HG03196 (cell line): ENCODE measurements around the gene HRK.

ENCODE experiments used
- ATAC-seq: cut with Tn5 transposase; IDR thresholded peaks from one replicate; pipeline ENCODE4 v1.9.1; 2021; ENCODE audit not compliant: unreplicated experiment

HRK gene

GRCh38 chr12:116881325-116881876, at the start of gene HRK:
Gene HRK (minus strand): TSS chr12:116881441. CDS start chr12:116881307, 134 bp downstream.
- ATAC-seq: no peak

GRCh38 chr12:116929885-116930284, 48.6 kb upstream of the HRK start:
- no peak for ATAC-seq

GRCh38 chr12:116928504-116928903, 47.3 kb upstream of the HRK start:
- no peak for ATAC-seq

GRCh38 chr12:116927244-116927940, 46.2 kb upstream of the HRK start:
- ATAC-seq: no peak

DNA sequence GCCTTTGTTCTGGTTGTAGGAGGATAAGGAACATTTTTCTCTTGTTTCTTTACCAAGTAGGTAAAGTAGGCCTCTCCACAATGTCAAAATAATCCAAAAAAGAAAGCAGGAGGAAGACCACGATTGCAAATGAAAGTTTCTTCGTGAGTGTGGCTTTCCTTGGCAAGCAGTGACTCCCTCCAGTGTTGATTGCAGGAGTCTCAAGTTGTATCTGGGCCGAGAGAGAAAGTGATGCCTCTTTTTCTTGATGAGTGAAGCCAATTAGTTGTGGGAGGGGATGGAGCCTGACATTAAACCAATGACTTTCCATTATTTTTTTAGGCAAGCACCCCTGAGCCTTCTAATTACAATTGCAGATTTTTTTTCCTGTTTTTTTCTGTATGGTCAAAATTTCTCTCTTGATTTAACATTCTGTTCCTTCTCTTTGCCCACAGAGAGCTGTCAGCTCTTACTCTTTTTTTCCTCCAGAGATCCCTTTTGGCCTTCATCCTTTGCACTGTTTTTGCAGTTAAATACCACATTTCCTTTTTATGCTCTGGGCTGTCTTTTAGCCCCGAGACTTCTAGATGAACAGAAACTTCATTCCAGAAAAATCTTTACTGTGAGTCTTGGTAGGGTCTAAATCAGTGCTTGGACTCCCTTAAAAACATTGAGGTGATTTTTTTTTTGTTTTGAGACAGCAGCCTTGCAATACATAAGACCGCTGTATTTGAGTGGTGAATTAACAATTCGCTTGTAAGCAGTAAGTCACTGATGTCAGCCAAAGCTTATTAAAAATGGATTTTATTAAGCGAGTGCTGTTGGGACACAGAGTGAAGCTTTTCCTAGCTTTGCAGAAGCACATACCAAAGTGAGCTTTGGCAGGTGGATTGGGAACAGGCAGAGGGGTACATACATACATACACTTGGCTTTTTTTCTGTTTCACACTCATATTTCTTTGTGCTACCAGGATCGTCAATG, 45.3 kb upstream of the HRK start:
- ATAC-seq: no peak

DNA sequence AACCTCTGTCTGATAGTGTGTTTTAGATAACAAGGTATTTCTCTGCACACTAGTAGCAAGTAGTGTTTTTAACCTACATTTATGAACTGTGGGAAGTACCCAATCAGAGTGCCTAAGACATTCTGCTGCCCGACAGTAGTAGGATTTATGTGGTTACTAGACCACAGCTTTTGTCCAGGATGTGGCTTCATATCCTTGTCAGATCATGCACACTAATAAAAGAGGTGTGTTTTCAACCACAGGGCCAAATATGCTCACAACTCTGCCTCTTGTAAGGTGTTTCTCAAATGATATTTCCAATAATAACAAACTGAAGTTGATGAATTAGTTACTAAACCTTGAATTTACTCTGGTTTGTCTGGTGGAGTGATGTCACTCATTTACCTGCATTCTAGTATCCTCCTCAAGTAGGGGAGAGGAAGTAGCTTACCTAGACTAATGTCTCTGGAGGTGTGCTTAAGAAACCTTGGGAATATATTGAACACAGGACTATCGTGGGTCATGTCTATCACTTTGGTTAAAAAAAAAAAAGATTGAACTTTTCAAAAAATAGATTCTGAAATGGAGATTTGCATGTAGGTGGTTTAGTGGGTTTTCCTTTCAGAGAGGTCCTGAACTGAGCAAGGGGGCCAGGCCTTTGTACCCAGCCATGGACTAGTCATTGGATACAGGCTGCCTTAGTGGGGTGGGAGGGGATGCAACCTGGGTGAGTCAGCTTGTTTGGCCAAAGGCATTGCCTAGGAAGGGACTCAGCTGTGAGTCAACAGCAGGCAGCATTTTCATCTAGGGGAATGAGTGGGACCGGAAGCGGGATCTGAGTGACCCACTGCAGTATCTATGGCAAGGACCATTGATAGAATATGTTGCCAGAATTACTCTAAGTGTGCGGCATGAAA, 43.6 kb upstream of the HRK start:
- ATAC-seq: peak; percentile 72

- ATAC-seq: peak; percentile 53
Measured at GRCh38 chr12:116922194-116922897, 41.1 kb upstream of the HRK start.

GRCh38 chr12:116920939-116921338, 39.7 kb upstream of the HRK start:
- ATAC-seq: no peak

DNA sequence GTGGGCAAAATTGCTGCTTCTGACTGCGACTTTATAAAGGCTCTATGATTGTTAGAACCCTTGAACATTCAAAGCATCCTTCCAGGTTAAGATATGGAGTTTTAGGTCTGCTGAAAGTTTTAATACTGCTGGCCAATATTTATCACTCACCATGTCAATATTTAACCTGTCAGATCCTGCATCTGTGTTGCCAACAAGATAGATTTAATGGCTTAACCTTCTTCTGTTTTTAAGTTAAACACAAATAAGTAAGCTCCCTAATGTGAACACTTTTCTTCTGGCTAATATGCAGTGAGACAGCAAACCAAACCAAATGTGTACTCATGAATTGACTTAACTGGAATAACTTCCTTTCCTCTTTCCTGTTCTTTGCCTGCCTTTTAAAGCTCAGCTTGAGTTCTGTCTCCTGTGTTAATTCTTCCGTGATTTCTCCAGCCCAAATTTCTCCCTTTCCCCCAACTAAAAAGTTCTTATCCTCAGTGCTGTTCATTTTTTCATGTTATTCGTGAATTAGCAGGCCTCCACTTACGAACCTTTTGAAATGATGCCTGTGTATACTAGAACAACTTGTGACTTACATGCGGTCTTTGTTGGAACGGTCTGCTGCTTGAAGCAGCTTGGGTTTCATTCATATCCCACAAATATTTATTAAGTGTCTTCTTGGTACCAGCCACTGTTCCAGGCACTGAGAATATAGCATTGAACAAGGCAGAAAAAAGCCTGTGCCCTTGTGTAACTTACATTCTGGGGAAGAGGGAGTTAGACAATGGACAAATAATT, 38.7 kb upstream of the HRK start:
- no peak for ATAC-seq

DNA sequence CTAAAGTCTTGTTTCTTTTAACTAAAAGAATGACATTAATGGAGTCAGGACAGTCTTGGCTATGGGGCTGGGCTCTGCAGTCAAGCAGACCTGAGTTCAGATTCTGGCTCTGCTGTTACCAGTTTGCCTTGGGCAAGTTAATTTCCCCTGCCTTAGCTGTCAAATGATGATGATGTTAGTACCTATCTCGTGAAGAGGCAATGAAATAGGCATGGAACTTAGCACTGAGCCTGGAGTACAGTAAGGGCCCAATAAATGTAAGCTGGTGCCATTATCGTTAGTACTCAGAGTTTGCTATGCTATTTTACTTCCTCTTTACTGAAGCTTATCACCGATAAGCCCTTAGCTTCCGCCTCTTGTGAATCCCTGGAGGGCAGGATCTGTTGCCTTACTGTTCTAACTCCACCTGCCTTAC, 38.0 kb upstream of the HRK start:
- no peak for ATAC-seq

DNA sequence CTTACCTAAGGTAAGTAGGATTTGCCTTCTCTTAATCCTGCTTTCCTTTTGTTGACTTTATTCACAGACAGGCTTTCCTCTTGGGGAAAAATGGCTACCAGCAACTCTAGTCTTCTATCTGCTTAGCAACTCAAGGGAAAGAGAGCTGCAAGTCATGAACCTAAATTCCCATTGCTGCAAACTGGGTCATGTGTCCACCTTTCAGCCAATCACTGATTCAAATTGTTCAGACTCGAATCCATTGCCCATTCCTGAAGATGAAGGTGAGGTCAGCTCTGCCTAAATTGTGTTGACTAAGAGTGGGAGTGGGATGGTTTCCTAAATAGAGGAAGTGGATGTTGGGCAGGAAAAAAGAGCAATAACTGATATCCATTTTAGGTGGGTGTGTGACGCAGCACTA, 37.2 kb upstream of the HRK start:
- ATAC-seq: no peak

- peak; percentile 84 for ATAC-seq
Measured at GRCh38 chr12:116916714-116917114, 35.5 kb upstream of the HRK start.

GRCh38 chr12:116916122-116916521, 34.9 kb upstream of the HRK start:
- ATAC-seq: no peak

- no peak for ATAC-seq
Measured at GRCh38 chr12:116915326-116915725, 34.1 kb upstream of the HRK start.

- ATAC-seq: peak; percentile 82
Measured at GRCh38 chr12:116910645-116911451, 29.6 kb upstream of the HRK start, which contains the start of gene FBXW8. Gene FBXW8 (plus strand): TSS chr12:116910950. CDS start chr12:116911038, 88 bp downstream.

- ATAC-seq: no peak
Measured at GRCh38 chr12:116910280-116910644, 29.0 kb upstream of the HRK start.

DNA sequence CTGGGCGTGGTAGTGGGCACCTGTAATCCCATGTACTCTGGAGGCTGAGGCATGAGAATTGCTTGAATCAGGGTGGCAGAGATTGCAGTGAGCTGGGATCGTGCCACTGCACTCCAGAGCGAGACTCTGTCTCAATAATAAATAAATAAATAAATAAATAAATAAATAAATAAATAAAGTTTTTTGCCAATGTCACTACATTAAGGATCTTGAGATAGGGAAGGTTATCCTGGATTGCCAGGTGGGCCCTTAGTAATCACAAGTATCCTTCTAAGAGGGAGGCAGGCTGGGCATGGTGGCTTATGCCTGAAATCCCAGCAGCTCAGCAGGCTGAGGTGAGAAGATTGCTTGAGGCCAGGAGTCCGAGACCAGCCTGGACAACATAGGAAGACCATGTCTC, 25.0 kb upstream of the HRK start:
- ATAC-seq: no peak

- ATAC-seq: no peak
Measured at GRCh38 chr12:116903818-116904217, 22.6 kb upstream of the HRK start.
